GM21381 (cell line): ENCODE results near the gene NUMBL.
"Not testable (repeated sequence)": the region's sequence is repeated elsewhere in the genome, so short reads cannot be mapped to it uniquely, and the experiment has no call there.

Source experiments
- ATAC-seq: cut with Tn5 transposase; IDR thresholded peaks from one replicate; pipeline ENCODE4 v1.9.1; 2021; ENCODE audit warnings: mild to moderate bottlenecking, moderate library complexity; ENCODE audit not compliant: unreplicated experiment

The NUMBL gene

GRCh38 chr19:40633207-40633606 is 57.2 kb downstream of the NUMBL start:
- no peak for ATAC-seq

GRCh38 chr19:40632311-40633036 is 58.0 kb downstream of the NUMBL start:
- no peak for ATAC-seq

GRCh38 chr19:40630571-40631160 is 59.8 kb downstream of the NUMBL start:
- ATAC-seq = no peak

GRCh38 chr19:40629346-40629745 is 61.1 kb downstream of the NUMBL start:
- ATAC-seq = no peak

GRCh38 chr19:40627486-40628279 is 62.8 kb downstream of the NUMBL start:
- ATAC-seq = no peak

GRCh38 chr19:40626918-40627317 is 63.5 kb downstream of the NUMBL start:
- no peak for ATAC-seq

GRCh38 chr19:40625406-40626120 is 64.9 kb downstream of the NUMBL start:
- no peak for ATAC-seq

- not testable (repeated sequence) for ATAC-seq
These were observed 65.9 kb downstream of the NUMBL start for GRCh38 chr19:40624369-40625153.

- ATAC-seq = no peak
These were observed 66.8 kb downstream of the NUMBL start for GRCh38 chr19:40623403-40624251.

- no peak for ATAC-seq
These were observed 67.7 kb downstream of the NUMBL start for GRCh38 chr19:40622773-40623075.

- no peak for ATAC-seq
These were observed 68.3 kb downstream of the NUMBL start for GRCh38 chr19:40621966-40622772.

- no peak for ATAC-seq
These were observed 69.2 kb downstream of the NUMBL start for GRCh38 chr19:40621283-40621682.

- ATAC-seq = no peak
These were observed 70.3 kb downstream of the NUMBL start for GRCh38 chr19:40620161-40620485.

- ATAC-seq = no peak
These were observed 70.9 kb downstream of the NUMBL start for GRCh38 chr19:40619333-40620160.

- no peak for ATAC-seq
These were observed 72.5 kb downstream of the NUMBL start for GRCh38 chr19:40617961-40618360.

- no peak for ATAC-seq
These were observed 73.5 kb downstream of the NUMBL start for GRCh38 chr19:40616941-40617340.

GRCh38 chr19:40616178-40616577 is 74.3 kb downstream of the NUMBL start:
- no peak for ATAC-seq
